Chondrocyte (in vitro differentiated cells): ENCODE data around the gene TANC1. TPM values are rescaled to one million over a fixed set of nuclear protein-coding genes. Genes with fewer than 3 reads are reported as not detected.

ENCODE experiments used
- DNase-seq: peaks from one replicate; pipeline ENCODE4 v3.0.0; 2021; ENCODE audit warnings: mixed read lengths, low spot score
- H3K27ac Mint-ChIP-seq: one replicate; pipeline ENCODE4 v1.8.0; 2021; ENCODE audit warnings: mild to moderate bottlenecking, moderate library complexity, mixed read lengths; ENCODE audit not compliant: unreplicated experiment
- H3K27me3 Mint-ChIP-seq: 2 replicates; pipeline ENCODE4 v1.8.0; 2021; ENCODE audit warnings: low read depth, mixed read lengths
- H3K36me3 Mint-ChIP-seq: 2 replicates; pipeline ENCODE4 v1.8.0; 2021; ENCODE audit warnings: low read depth, mixed read lengths
- H3K4me1 Mint-ChIP-seq: 2 replicates; pipeline ENCODE4 v1.8.0; 2021; ENCODE audit warnings: low read depth, mild to moderate bottlenecking, mixed read lengths
- H3K4me3 Mint-ChIP-seq: one replicate; pipeline ENCODE4 v1.8.0; 2021; ENCODE audit warnings: mild to moderate bottlenecking, moderate library complexity, mixed read lengths; ENCODE audit not compliant: unreplicated experiment
- H3K9me3 Mint-ChIP-seq: 2 replicates; pipeline ENCODE4 v1.8.0; 2021; ENCODE audit warnings: low read depth, mixed read lengths
- CTCF ChIP-seq: fragments of 200-600 bp; sonication (generic); IDR thresholded peaks from 2 replicates; pipeline ENCODE4 v1.5.0; 2021; ENCODE audit warnings: antibody characterized with exemption, mild to moderate bottlenecking, moderate library complexity
- total RNA-seq: library from RNA; stranded (reverse); gene quantifications from 3 replicates; pipeline ENCODE4 v1.2.1, GENCODE V29; 2021

The TANC1 gene
- total RNA-seq, 1 donor from 2014 or later: 29.5 TPM

- Mint-ChIP-seq H3K4me1 (peaks cover 7% of the 10 kb centered on the region), H3K9me3 (no peaks in the 10 kb centered on the region), H3K4me3 (no peak overlapping the region), H3K36me3 (peaks cover 5% of the 10 kb centered on the region), H3K27ac (peak overlapping the region; percentile 81), H3K27me3 (no peaks in the 10 kb centered on the region)
- no peak for DNase-seq
- no peak for TF ChIP-seq CTCF
These were observed 183.8 kb downstream of the TANC1 start for GRCh38 chr2:159152128-159152778.

- no peaks in the 10 kb centered on the region for H3K4me1 Mint-ChIP-seq
These were observed 184.6 kb downstream of the TANC1 start for GRCh38 chr2:159153063-159153462.

GRCh38 chr2:159153463-159153862, 185.0 kb downstream of the TANC1 start:
- H3K27ac Mint-ChIP-seq: peak overlapping the region; percentile 9
- no peaks in the 10 kb centered on the region for H3K9me3 Mint-ChIP-seq
- no peak overlapping the region for H3K4me3 Mint-ChIP-seq

More at GRCh38 chr2:159153063-159153462, 184.6 kb downstream of the TANC1 start:
- H3K27ac Mint-ChIP-seq: no peak overlapping the region
- DNase-seq: no peak
- H3K27me3 Mint-ChIP-seq: no peaks in the 10 kb centered on the region
- H3K4me3 Mint-ChIP-seq: no peak overlapping the region
- TF ChIP-seq CTCF: no peak
- peaks cover 5% of the 10 kb centered on the region for H3K36me3 Mint-ChIP-seq
- H3K9me3 Mint-ChIP-seq: no peaks in the 10 kb centered on the region

GRCh38 chr2:159153951-159154350, 185.5 kb downstream of the TANC1 start:
- Mint-ChIP-seq H3K27me3 (no peaks in the 10 kb centered on the region), H3K36me3 (peaks cover 5% of the 10 kb centered on the region), H3K4me1 (no peaks in the 10 kb centered on the region), H3K27ac (peak overlapping the region; percentile 67), H3K4me3 (no peak overlapping the region), H3K9me3 (no peaks in the 10 kb centered on the region)
- TF ChIP-seq CTCF: no peak
- no peak for DNase-seq

More at GRCh38 chr2:159153463-159153862, 185.0 kb downstream of the TANC1 start:
- TF ChIP-seq CTCF: no peak
- no peak for DNase-seq
- H3K27me3 Mint-ChIP-seq: no peaks in the 10 kb centered on the region
- H3K4me1 Mint-ChIP-seq: no peaks in the 10 kb centered on the region
- H3K36me3 Mint-ChIP-seq: peaks cover 5% of the 10 kb centered on the region

GRCh38 chr2:159154366-159154765, 185.9 kb downstream of the TANC1 start:
- TF ChIP-seq CTCF: no peak
- Mint-ChIP-seq H3K9me3 (no peaks in the 10 kb centered on the region), H3K27ac (peak overlapping the region; percentile 67), H3K36me3 (peaks cover 5% of the 10 kb centered on the region), H3K4me1 (no peaks in the 10 kb centered on the region), H3K4me3 (no peak overlapping the region), H3K27me3 (no peaks in the 10 kb centered on the region)
- DNase-seq: no peak
